Measurements from ENCODE around the gene MEF2C. TPM values are rescaled to one million over a fixed set of nuclear protein-coding genes. Genes with fewer than 3 reads are reported as not detected.
"Not testable (repeated sequence)": the region's sequence is repeated elsewhere in the genome, so short reads cannot be mapped to it uniquely, and the experiment has no call there.

Gene MEF2C
- total RNA-seq, 1 donor from 2014 or later = 48.6 TPM

- no peak for DNase-seq (ENCODE audit: low spot score)
Observed at GRCh38 chr5:88804444-88804843, 78.5 kb downstream of the MEF2C start.

- no peak for DNase-seq (ENCODE audit: low spot score)
Observed at GRCh38 chr5:88803309-88803708, 79.7 kb downstream of the MEF2C start.

GRCh38 chr5:88799938-88800535 is 82.9 kb downstream of the MEF2C start:
- no peak for DNase-seq (ENCODE audit: low spot score)

- not testable (repeated sequence) for DNase-seq (ENCODE audit: low spot score)
Observed at GRCh38 chr5:88798933-88799332, 84.1 kb downstream of the MEF2C start.

- DNase-seq (ENCODE audit: low spot score) = not testable (repeated sequence)
Observed at GRCh38 chr5:88793797-88794196, 89.2 kb downstream of the MEF2C start.

- no peak for DNase-seq (ENCODE audit: low spot score)
Observed at GRCh38 chr5:88792144-88792840, 90.7 kb downstream of the MEF2C start.

- no peak for DNase-seq (ENCODE audit: low spot score)
Observed at GRCh38 chr5:88787856-88788255, 95.1 kb downstream of the MEF2C start.

GRCh38 chr5:88786789-88787188 is 96.2 kb downstream of the MEF2C start:
- DNase-seq (ENCODE audit: low spot score) = no peak

- DNase-seq (ENCODE audit: low spot score) = peak; percentile 87
Observed at GRCh38 chr5:88785746-88786565, 97.0 kb downstream of the MEF2C start.

GRCh38 chr5:88782571-88782970 is 100.4 kb downstream of the MEF2C start:
- no peak for DNase-seq (ENCODE audit: low spot score)

- no peak for DNase-seq (ENCODE audit: low spot score)
Observed at GRCh38 chr5:88780736-88781135, 102.2 kb downstream of the MEF2C start.

- no peak for DNase-seq (ENCODE audit: low spot score)
Observed at GRCh38 chr5:88778736-88779135, 104.2 kb downstream of the MEF2C start.

- DNase-seq (ENCODE audit: low spot score) = no peak
Observed at GRCh38 chr5:88776692-88777091, 106.3 kb downstream of the MEF2C start.

- DNase-seq (ENCODE audit: low spot score) = no peak
Observed at GRCh38 chr5:88772831-88773230, 110.2 kb downstream of the MEF2C start.

- no peak for DNase-seq (ENCODE audit: low spot score)
Observed at GRCh38 chr5:88772047-88772446, 110.9 kb downstream of the MEF2C start.

GRCh38 chr5:88770276-88771257 is 112.4 kb downstream of the MEF2C start:
- no peak for DNase-seq (ENCODE audit: low spot score)

- no peak for DNase-seq (ENCODE audit: low spot score)
Observed at GRCh38 chr5:88769165-88769564, 113.8 kb downstream of the MEF2C start.

- DNase-seq (ENCODE audit: low spot score) = no peak
Observed at GRCh38 chr5:88768411-88768810, 114.6 kb downstream of the MEF2C start.

- DNase-seq (ENCODE audit: low spot score) = no peak
Observed at GRCh38 chr5:88765798-88766197, 117.2 kb downstream of the MEF2C start.

- no peak for DNase-seq (ENCODE audit: low spot score)
Observed at GRCh38 chr5:88765171-88765570, 117.8 kb downstream of the MEF2C start.

- no peak for DNase-seq (ENCODE audit: low spot score)
Observed at GRCh38 chr5:88761939-88762338, 121.0 kb downstream of the MEF2C start.

Measured in umbilical cord (tissue), 2 donors.